GM12878 (cell line): Measurements from ENCODE around the gene C1orf74. TPM values are rescaled to one million over a fixed set of nuclear protein-coding genes. Genes with fewer than 3 reads are reported as not detected.

ENCODE experiments used
- ATAC-seq: fragments of 200-7000 bp; cut with Tn5 transposase; 3 replicates; pipeline ENCODE4 v1.9.1; 2020; ENCODE audit warnings: mild to moderate bottlenecking, moderate library complexity
- BruUV-seq: library from RNA; stranded (reverse); fragments of 400-500 nt; replicated peaks from 2 replicates; lab custom pipeline; 2021; lab: Mats Ljungman, UMichigan
- CTCF ChIA-PET: fragments of 300-600 bp; sonication (Branson Sonifier 250); formaldehyde crosslinking; extraction: SDS; loops from one replicate; lab custom pipeline; 2021; ENCODE audit warnings: inconsistent platforms; lab: Yijun Ruan, JAX
- POLR2A ChIA-PET: fragments of 350-600 bp; formaldehyde crosslinking; extraction: SDS; loops from one replicate; lab custom pipeline; 2021; ENCODE audit warnings: inconsistent platforms; lab: Charles Lee
- RAD21 ChIA-PET: fragments of 300-600 bp; sonication (Branson Sonifier 250); formaldehyde crosslinking; loops from one replicate; lab custom pipeline; 2023; ENCODE audit warnings: antibody characterized with exemption; ENCODE audit not compliant: unreplicated experiment; lab: Charles Lee
- SMC1A ChIA-PET: fragments of 300-600 bp; sonication (Branson Sonifier 250); formaldehyde crosslinking; loops from one replicate; lab custom pipeline; 2023; ENCODE audit not compliant: unreplicated experiment, uncharacterized antibody; lab: Charles Lee
- DNase-seq: peaks from one replicate; pipeline ENCODE4 v3.0.0-alpha.2; 2011; ENCODE audit warnings: low read depth, low spot score
- FAIRE-seq: peaks from 3 replicates; lab custom pipeline; 2011; peaks lifted over from hg19 to GRCh38; lab: Jason Lieb, UNC
- H2AFZ ChIP-seq: 2 replicates; pipeline ENCODE4 v1.6.0; 2011; ENCODE audit warnings: low read depth, low read length, control low read depth; ENCODE audit not compliant: control insufficient read depth
- H3K27ac ChIP-seq: 2 replicates; pipeline ENCODE4 v1.5.1; 2011; ENCODE audit warnings: control low read depth; ENCODE audit not compliant: control insufficient read depth, insufficient read depth
- H3K27me3 ChIP-seq, 2 experiments: replicated peaks in 1 of 2; 2 replicates each; pipeline versions ENCODE4 v1.6.0 to v1.6.1; 2011; ENCODE audit warnings: low read length in 1 of 2; ENCODE audit not compliant: control insufficient read depth in 2 of 2, insufficient read depth in 2 of 2
- H3K36me3 ChIP-seq, 2 experiments: 2 replicates each; pipeline ENCODE4 v1.5.1; 2011; ENCODE audit warnings: low read length in 1 of 2; ENCODE audit not compliant: control insufficient read depth in 2 of 2, insufficient read depth in 2 of 2
- H3K4me1 ChIP-seq: 2 replicates; pipeline ENCODE4 v1.6.1; 2011; ENCODE audit warnings: mild to moderate bottlenecking, low read length, moderate library complexity, mixed read lengths; ENCODE audit not compliant: control insufficient read depth, insufficient read depth
- H3K4me2 ChIP-seq: 2 replicates; pipeline ENCODE4 v1.6.0; 2011; ENCODE audit warnings: control low read depth; ENCODE audit not compliant: control insufficient read depth, insufficient read depth
- H3K4me3 ChIP-seq: fragments of 200-600 bp; sonication (generic); 2 replicates; pipeline ENCODE4 v1.5.1; 2016
- H3K79me2 ChIP-seq: 2 replicates; pipeline ENCODE4 v1.6.0; 2011; ENCODE audit warnings: low read length; ENCODE audit not compliant: control insufficient read depth, insufficient read depth
- H3K9ac ChIP-seq: 2 replicates; pipeline ENCODE4 v1.8.0; 2011; ENCODE audit warnings: low read length, control low read depth, mixed read lengths; ENCODE audit not compliant: control insufficient read depth, insufficient read depth
- H3K9me3 ChIP-seq: replicated peaks from 3 replicates; pipeline ENCODE4 v1.5.1; 2011; ENCODE audit warnings: mild to moderate bottlenecking, low read length; ENCODE audit not compliant: control insufficient read depth, insufficient read depth
- H4K20me1 ChIP-seq: 2 replicates; pipeline ENCODE4 v1.6.0; 2011; ENCODE audit not compliant: control insufficient read depth, insufficient read depth
- CBFB ChIP-seq: IDR thresholded peaks from 2 replicates; pipeline ENCODE4 v1.6.1; 2016; ENCODE audit warnings: antibody characterized with exemption, low read depth
- CHD4 ChIP-seq: fragments of 200-600 bp; sonication (generic); IDR thresholded peaks from 2 replicates; pipeline ENCODE4 v1.6.1; 2016; ENCODE audit warnings: mild to moderate bottlenecking
- CREM ChIP-seq: IDR thresholded peaks from 2 replicates; pipeline ENCODE4 v1.6.1; 2014; ENCODE audit warnings: antibody characterized with exemption, low read depth
- FOS ChIP-seq: IDR thresholded peaks from 3 replicates; pipeline ENCODE4 v1.6.1; 2011; ENCODE audit warnings: borderline replicate concordance; ENCODE audit not compliant: insufficient read length; ENCODE audit errors: extremely low read depth
- RCOR1 ChIP-seq: conservative IDR thresholded peaks from 2 replicates; pipeline ENCODE4 v1.6.1; 2012; ENCODE audit warnings: low read depth, low read length, improper control_type of control experiment
- RELA ChIP-seq: fragments of 450-650 bp; IDR thresholded peaks from 2 replicates; pipeline ENCODE4 v1.8.0; 2014; ENCODE audit warnings: borderline replicate concordance; ENCODE audit not compliant: partially characterized antibody
- RUNX3 ChIP-seq: IDR thresholded peaks from 2 replicates; pipeline ENCODE4 v1.6.1; 2012; ENCODE audit warnings: low read length, inconsistent platforms
- SMAD5 ChIP-seq: IDR thresholded peaks from 2 replicates; pipeline ENCODE4 v1.6.1; 2016; ENCODE audit warnings: antibody characterized with exemption, low read depth
- TCF3 ChIP-seq: IDR thresholded peaks from 2 replicates; pipeline ENCODE4 v1.6.1; 2012; ENCODE audit warnings: low read depth, mild to moderate bottlenecking, low read length, borderline replicate concordance; ENCODE audit not compliant: insufficient read depth
- WGBS: methylation state at CpG from one replicate; pipeline ENCODE4 v1.1.6; 2016; ENCODE audit warnings: low lambda C conversion rate; ENCODE audit not compliant: insufficient replicate concordance, insufficient coverage; ENCODE audit errors: missing lambda C conversion rate; 5-methylcytosine and 5-hydroxymethylcytosine counted together
- in situ Hi-C: fragments of 300-500 bp; cut with MboI; formaldehyde crosslinking; loops from 9 replicates; pipeline ENCODE4 v1.14.3; 2018; ENCODE audit warnings: mixed read lengths
- intact Hi-C: fragments of 100-400 bp; cut with micrococcal nuclease; formaldehyde crosslinking; loops from one replicate; pipeline ENCODE4 v1.14.2; 2022; ENCODE audit not compliant: unreplicated experiment
- polyA plus RNA-seq, 11 experiments: library from polyadenylated mRNA; depleted of rRNA in 4 of 11; unstranded in 6 of 11; stranded (reverse) in 5 of 11; fragments of >200 nt; fragmentation: Nextera tagmentation in 4 of 11; fragmentation: Illumina TruSeq in 1 of 11; extraction: Ambion mirVana in 4 of 11; extraction: Trizol in 1 of 11; gene quantifications; 1 replicate in 1 of 11; 2 replicates in 10 of 11; pipeline versions ENCODE4 v1.2.1 to v1.2.3, GENCODE V29; 2011 to 2016; ENCODE audit warnings: inconsistent platforms in 2 of 11, missing spikeins in 2 of 11, low read depth in 1 of 11
- total RNA-seq, 4 experiments: library from RNA; depleted of rRNA in 3 of 4; stranded (reverse); fragments of >200 nt in 3 of 4; fragmentation: Illumina TruSeq in 1 of 4; extraction: Trizol in 1 of 4; gene quantifications; 2 replicates each; pipeline versions ENCODE4 v1.2.1 to v1.2.3, GENCODE V29; 2013 to 2021
- TF ChIP-seq, protein P1 (sequence below): fragments of 150-350 bp; IDR thresholded peaks from 2 replicates; pipeline ENCODE4 v1.6.1; 2014; ENCODE audit warnings: mild to moderate bottlenecking, low read depth, low read length
- TF ChIP-seq, protein P2 (sequence below): IDR thresholded peaks from 2 replicates; pipeline ENCODE4 v1.6.1; 2012; ENCODE audit warnings: mild to moderate bottlenecking, low read depth, low read length
- TF ChIP-seq, protein P3 (sequence below): fragments of 450-650 bp; formaldehyde crosslinking; IDR thresholded peaks from 2 replicates; pipeline ENCODE4 v1.4.0; 2020; ENCODE audit warnings: mild to moderate bottlenecking, moderate library complexity

The C1orf74 gene
- total and polyA plus RNA-seq, 10 of the 15 experiments (the other 5 are each of a cell fraction or from before 2014, with no cell fraction given) = 3.1 to 5.5 (median 3.6) TPM

DNA sequence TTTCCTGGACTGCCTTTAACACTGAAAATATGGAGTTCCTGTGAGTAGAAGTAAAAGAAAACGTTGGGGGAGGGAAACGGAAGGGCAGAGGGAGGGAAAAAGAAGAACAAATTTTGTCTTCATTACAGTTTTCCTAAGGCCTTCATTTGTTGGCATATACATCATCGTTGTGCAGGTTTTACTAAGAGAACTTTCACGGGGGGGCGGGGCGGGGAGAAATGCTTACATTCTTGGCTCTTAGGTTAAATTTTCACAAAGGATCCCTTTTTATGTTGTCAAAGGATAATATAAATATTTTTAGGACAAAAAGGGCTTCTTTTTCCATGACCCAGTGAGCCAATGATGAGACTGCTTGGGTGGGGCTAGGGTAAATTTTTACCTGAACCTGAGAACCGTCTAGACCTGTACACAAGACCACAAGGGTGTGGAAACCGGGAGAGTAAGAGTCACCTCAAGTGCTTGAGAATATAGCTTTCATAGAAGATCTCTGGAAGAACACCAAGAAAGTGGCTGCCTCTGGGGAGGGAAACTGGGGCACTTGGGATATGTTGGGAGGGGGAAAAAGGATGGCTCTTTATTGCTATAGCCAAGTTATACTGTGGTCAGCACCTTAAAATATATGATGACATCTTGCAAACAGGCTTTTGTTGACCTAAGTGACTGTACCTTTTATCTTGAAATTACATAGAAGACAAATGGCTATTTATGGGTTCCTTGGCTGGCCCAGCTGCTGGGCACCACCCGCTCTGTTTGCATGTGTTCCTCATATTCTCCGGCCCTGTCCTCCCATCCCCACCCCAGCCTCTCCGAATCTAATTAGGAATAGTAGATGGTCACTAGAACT, 41.5 kb upstream of the C1orf74 start:
- in situ Hi-C loops = no loop called here
- TF ChIP-seq, protein P1, sequence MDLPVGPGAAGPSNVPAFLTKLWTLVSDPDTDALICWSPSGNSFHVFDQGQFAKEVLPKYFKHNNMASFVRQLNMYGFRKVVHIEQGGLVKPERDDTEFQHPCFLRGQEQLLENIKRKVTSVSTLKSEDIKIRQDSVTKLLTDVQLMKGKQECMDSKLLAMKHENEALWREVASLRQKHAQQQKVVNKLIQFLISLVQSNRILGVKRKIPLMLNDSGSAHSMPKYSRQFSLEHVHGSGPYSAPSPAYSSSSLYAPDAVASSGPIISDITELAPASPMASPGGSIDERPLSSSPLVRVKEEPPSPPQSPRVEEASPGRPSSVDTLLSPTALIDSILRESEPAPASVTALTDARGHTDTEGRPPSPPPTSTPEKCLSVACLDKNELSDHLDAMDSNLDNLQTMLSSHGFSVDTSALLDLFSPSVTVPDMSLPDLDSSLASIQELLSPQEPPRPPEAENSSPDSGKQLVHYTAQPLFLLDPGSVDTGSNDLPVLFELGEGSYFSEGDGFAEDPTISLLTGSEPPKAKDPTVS = no peak
- no peak for TF ChIP-seq RCOR1
- no peak for TF ChIP-seq RELA
- no peak for TF ChIP-seq TCF3
- no peak for TF ChIP-seq RUNX3
- TF ChIP-seq, protein P2, sequence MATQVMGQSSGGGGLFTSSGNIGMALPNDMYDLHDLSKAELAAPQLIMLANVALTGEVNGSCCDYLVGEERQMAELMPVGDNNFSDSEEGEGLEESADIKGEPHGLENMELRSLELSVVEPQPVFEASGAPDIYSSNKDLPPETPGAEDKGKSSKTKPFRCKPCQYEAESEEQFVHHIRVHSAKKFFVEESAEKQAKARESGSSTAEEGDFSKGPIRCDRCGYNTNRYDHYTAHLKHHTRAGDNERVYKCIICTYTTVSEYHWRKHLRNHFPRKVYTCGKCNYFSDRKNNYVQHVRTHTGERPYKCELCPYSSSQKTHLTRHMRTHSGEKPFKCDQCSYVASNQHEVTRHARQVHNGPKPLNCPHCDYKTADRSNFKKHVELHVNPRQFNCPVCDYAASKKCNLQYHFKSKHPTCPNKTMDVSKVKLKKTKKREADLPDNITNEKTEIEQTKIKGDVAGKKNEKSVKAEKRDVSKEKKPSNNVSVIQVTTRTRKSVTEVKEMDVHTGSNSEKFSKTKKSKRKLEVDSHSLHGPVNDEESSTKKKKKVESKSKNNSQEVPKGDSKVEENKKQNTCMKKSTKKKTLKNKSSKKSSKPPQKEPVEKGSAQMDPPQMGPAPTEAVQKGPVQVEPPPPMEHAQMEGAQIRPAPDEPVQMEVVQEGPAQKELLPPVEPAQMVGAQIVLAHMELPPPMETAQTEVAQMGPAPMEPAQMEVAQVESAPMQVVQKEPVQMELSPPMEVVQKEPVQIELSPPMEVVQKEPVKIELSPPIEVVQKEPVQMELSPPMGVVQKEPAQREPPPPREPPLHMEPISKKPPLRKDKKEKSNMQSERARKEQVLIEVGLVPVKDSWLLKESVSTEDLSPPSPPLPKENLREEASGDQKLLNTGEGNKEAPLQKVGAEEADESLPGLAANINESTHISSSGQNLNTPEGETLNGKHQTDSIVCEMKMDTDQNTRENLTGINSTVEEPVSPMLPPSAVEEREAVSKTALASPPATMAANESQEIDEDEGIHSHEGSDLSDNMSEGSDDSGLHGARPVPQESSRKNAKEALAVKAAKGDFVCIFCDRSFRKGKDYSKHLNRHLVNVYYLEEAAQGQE = no peak
- TF ChIP-seq CREM = no peak
- no peak for TF ChIP-seq SMAD5
- TF ChIP-seq, protein P3, sequence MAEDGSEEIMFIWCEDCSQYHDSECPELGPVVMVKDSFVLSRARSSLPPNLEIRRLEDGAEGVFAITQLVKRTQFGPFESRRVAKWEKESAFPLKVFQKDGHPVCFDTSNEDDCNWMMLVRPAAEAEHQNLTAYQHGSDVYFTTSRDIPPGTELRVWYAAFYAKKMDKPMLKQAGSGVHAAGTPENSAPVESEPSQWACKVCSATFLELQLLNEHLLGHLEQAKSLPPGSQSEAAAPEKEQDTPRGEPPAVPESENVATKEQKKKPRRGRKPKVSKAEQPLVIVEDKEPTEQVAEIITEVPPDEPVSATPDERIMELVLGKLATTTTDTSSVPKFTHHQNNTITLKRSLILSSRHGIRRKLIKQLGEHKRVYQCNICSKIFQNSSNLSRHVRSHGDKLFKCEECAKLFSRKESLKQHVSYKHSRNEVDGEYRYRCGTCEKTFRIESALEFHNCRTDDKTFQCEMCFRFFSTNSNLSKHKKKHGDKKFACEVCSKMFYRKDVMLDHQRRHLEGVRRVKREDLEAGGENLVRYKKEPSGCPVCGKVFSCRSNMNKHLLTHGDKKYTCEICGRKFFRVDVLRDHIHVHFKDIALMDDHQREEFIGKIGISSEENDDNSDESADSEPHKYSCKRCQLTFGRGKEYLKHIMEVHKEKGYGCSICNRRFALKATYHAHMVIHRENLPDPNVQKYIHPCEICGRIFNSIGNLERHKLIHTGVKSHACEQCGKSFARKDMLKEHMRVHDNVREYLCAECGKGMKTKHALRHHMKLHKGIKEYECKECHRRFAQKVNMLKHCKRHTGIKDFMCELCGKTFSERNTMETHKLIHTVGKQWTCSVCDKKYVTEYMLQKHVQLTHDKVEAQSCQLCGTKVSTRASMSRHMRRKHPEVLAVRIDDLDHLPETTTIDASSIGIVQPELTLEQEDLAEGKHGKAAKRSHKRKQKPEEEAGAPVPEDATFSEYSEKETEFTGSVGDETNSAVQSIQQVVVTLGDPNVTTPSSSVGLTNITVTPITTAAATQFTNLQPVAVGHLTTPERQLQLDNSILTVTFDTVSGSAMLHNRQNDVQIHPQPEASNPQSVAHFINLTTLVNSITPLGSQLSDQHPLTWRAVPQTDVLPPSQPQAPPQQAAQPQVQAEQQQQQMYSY (CRISPR knock-in tag) = no peak
- no peak for TF ChIP-seq CHD4
- no peak for TF ChIP-seq FOS
- no peak for TF ChIP-seq CBFB

More for the DNA sequence above, 41.5 kb upstream of the C1orf74 start:
- no peaks in the 10 kb centered on the region for H3K36me3 ChIP-seq
- no peak for ATAC-seq
- H3K4me2 ChIP-seq = no peak overlapping the region
- DNase-seq = no peak
- peaks cover 13% of the 10 kb centered on the region for H3K79me2 ChIP-seq
- ChIA-PET POLR2A (interaction anchor here (0.6 to 1.2 kb wide), 2 partner anchors 18 to 38 kb away, joined by 3 to 4 read pairs; no protein-coding TSS in a partner anchor), SMC1A (interaction anchor here (0.6 to 5.0 kb wide), 8 partner anchors 13 to 1234 kb away, joined by 3 to 49 read pairs (median 4); partner anchors contain the start of gene TRAF3IP3), RAD21 (interaction anchor here (1.1 kb wide), 1 partner anchor 42 kb away, joined by 4 read pairs; the partner anchor contains the start of gene C1orf74), CTCF (interaction anchor here (0.6 to 7.4 kb wide), 11 partner anchors 18 to 1044 kb away, joined by 3 to 72 read pairs (median 3); partner anchors contain the start of genes C1orf74 and TRAF3IP3)
- H3K27ac ChIP-seq = no peak overlapping the region
- intact Hi-C loops = loop anchor here (2.0 to 10.0 kb wide), 3 partner anchors 41 to 251 kb away; partner anchors contain the start of gene C1orf74
- H2AFZ ChIP-seq = no peak overlapping the region
- BruUV-seq = no TSS peak
- no peaks in the 10 kb centered on the region for H3K9me3 ChIP-seq
- H4K20me1 ChIP-seq = no peaks in the 10 kb centered on the region
- H3K9ac ChIP-seq = no peak overlapping the region
- no peak for FAIRE-seq
- H3K27me3 ChIP-seq = no peaks in the 10 kb centered on the region
- no peaks in the 10 kb centered on the region for H3K4me1 ChIP-seq
- 53% methylated on average over 11 of the region's 11 CpGs for WGBS
- H3K4me3 ChIP-seq = no peak overlapping the region
